Kidney epithelial cell (primary cell): ENCODE results near the gene PRMT1. TPM values are rescaled to one million over a fixed set of nuclear protein-coding genes. Genes with fewer than 3 reads are reported as not detected.

ENCODE experiments used
- DNase-seq: peaks from one replicate; pipeline ENCODE4 v3.0.0-alpha.2; 2010; ENCODE audit warnings: low read depth
- H3K27me3 ChIP-seq: 2 replicates; pipeline ENCODE4 v1.6.0; 2011; ENCODE audit warnings: low read length; ENCODE audit not compliant: control insufficient read depth, insufficient read depth
- H3K36me3 ChIP-seq: 2 replicates; pipeline ENCODE4 v1.5.1; 2011; ENCODE audit warnings: low read length; ENCODE audit not compliant: control insufficient read depth, insufficient read depth
- H3K4me3 ChIP-seq: 2 replicates; pipeline ENCODE4 v1.5.1; 2011; ENCODE audit warnings: low read depth, mild to moderate bottlenecking, control low read depth, low read length
- CTCF ChIP-seq: IDR thresholded peaks from 2 replicates; pipeline ENCODE4 v1.5.1; 2011; ENCODE audit warnings: mild to moderate bottlenecking, moderate library complexity, low read length, control low read depth, inconsistent platforms; ENCODE audit not compliant: insufficient read depth, poor library complexity, severe bottlenecking
- total RNA-seq: library from RNA; depleted of rRNA; stranded (reverse); fragments of >200 nt; gene quantifications from 2 replicates; pipeline ENCODE4 v1.2.3, GENCODE V29; 2015

Gene PRMT1
- total RNA-seq, 1 donor from 2014 or later, result 284 TPM

GRCh38 chr19:49646586-49646985 lies 30.5 kb upstream of the PRMT1 start:
- H3K4me3 ChIP-seq, result no peak overlapping the region
- no peak for DNase-seq
- H3K27me3 ChIP-seq, result no peaks in the 10 kb centered on the region
- TF ChIP-seq CTCF, result no peak
- H3K36me3 ChIP-seq, result peaks cover 1% of the 10 kb centered on the region

- peaks cover 1% of the 10 kb centered on the region for H3K36me3 ChIP-seq
- no peak for DNase-seq
- TF ChIP-seq CTCF, result no peak
- no peaks in the 10 kb centered on the region for H3K27me3 ChIP-seq
- H3K4me3 ChIP-seq, result no peak overlapping the region
Observed at GRCh38 chr19:49651029-49651819, 25.8 kb upstream of the PRMT1 start.

- TF ChIP-seq CTCF, result no peak
- no peaks in the 10 kb centered on the region for H3K27me3 ChIP-seq
- no peak overlapping the region for H3K4me3 ChIP-seq
- H3K36me3 ChIP-seq, result peaks cover 1% of the 10 kb centered on the region
- no peak for DNase-seq
Observed at GRCh38 chr19:49651820-49652550, 25.1 kb upstream of the PRMT1 start.

GRCh38 chr19:49652551-49653465 lies 24.3 kb upstream of the PRMT1 start:
- Histone ChIP-seq H3K36me3 (peaks cover 1% of the 10 kb centered on the region), H3K4me3 (no peak overlapping the region), H3K27me3 (no peaks in the 10 kb centered on the region)
- no peak for DNase-seq
- TF ChIP-seq CTCF, result no peak

GRCh38 chr19:49653466-49653806 lies 23.6 kb upstream of the PRMT1 start:
- no peak for DNase-seq
- peaks cover 3% of the 10 kb centered on the region for H3K36me3 ChIP-seq
- no peak for TF ChIP-seq CTCF

More at GRCh38 chr19:49653466-49653806, 23.6 kb upstream of the PRMT1 start:
- Histone ChIP-seq H3K4me3 (no peak overlapping the region), H3K27me3 (no peaks in the 10 kb centered on the region)
